GM12801 (cell line): Measurements from ENCODE around the gene ANKRD34C.

Source experiments
- TF ChIP-seq, protein P1 (sequence below): IDR thresholded peaks from one replicate; pipeline ENCODE4 v1.5.1; 2011; ENCODE audit warnings: control low read depth; ENCODE audit not compliant: insufficient read length; ENCODE audit errors: extremely low read depth

ANKRD34C gene

GRCh38 chr15:79296583-79296982 is 14.1 kb downstream of the ANKRD34C start:
- TF ChIP-seq, protein P1, sequence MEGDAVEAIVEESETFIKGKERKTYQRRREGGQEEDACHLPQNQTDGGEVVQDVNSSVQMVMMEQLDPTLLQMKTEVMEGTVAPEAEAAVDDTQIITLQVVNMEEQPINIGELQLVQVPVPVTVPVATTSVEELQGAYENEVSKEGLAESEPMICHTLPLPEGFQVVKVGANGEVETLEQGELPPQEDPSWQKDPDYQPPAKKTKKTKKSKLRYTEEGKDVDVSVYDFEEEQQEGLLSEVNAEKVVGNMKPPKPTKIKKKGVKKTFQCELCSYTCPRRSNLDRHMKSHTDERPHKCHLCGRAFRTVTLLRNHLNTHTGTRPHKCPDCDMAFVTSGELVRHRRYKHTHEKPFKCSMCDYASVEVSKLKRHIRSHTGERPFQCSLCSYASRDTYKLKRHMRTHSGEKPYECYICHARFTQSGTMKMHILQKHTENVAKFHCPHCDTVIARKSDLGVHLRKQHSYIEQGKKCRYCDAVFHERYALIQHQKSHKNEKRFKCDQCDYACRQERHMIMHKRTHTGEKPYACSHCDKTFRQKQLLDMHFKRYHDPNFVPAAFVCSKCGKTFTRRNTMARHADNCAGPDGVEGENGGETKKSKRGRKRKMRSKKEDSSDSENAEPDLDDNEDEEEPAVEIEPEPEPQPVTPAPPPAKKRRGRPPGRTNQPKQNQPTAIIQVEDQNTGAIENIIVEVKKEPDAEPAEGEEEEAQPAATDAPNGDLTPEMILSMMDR: no peak

- TF ChIP-seq, protein P1: no peak
These were observed 16.8 kb downstream of the ANKRD34C start for GRCh38 chr15:79299126-79299840.

- TF ChIP-seq, protein P1: no peak
These were observed 17.3 kb downstream of the ANKRD34C start for GRCh38 chr15:79299841-79300235.

DNA sequence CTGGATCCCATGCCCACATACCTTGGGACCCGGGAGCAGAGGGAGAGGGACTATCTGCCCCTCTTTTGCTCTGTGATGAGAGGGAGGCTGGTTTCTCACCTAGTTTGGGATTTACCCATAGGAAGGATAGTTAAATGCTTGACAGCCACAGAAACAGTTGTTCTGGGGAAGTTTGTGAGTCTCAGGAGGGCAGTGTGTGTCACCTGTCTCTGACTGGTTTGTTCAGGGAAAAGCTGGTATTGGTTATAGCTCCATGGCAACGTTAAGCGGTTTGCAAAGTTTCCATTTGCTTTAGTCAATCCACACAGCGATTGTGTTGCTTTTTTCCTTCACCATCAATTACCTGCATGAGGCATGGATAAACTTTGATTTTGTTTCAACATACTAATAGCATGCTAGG is 24.7 kb downstream of the ANKRD34C start:
- TF ChIP-seq, protein P1: no peak

- TF ChIP-seq, protein P1: no peak
These were observed 26.4 kb downstream of the ANKRD34C start for GRCh38 chr15:79308874-79309273.

DNA sequence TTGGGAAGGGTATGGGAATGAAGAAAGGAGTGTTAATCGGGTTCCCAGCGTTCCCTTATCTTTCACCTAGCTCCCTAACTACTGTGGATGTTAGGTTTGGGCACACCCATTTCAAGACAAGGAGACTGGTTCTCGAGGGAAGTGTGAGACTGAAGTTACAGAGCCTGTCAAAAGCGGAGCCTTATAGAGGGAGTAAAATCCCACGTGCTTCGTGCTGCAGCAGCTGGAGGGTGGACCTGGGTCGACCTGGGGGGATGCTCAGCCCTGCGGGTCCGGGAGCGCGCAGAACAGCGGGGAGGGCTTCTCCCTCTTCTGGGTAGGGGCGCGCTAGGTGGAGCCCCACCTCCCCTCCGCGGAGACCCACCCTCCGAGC is 28.1 kb downstream of the ANKRD34C start:
- TF ChIP-seq, protein P1: no peak

- TF ChIP-seq, protein P1: no peak
These were observed 28.7 kb downstream of the ANKRD34C start, which contains the start of gene TMED3 for GRCh38 chr15:79310985-79311900. Gene TMED3 (plus strand): TSS chr15:79311112. CDS start chr15:79311250, 138 bp downstream.
